NCI-H226 (cell line): ENCODE data around the gene DTX1.

Experiments
- DNase-seq: peaks from one replicate; pipeline ENCODE4 v3.0.0-alpha.2; 2015

The DTX1 gene

DNA sequence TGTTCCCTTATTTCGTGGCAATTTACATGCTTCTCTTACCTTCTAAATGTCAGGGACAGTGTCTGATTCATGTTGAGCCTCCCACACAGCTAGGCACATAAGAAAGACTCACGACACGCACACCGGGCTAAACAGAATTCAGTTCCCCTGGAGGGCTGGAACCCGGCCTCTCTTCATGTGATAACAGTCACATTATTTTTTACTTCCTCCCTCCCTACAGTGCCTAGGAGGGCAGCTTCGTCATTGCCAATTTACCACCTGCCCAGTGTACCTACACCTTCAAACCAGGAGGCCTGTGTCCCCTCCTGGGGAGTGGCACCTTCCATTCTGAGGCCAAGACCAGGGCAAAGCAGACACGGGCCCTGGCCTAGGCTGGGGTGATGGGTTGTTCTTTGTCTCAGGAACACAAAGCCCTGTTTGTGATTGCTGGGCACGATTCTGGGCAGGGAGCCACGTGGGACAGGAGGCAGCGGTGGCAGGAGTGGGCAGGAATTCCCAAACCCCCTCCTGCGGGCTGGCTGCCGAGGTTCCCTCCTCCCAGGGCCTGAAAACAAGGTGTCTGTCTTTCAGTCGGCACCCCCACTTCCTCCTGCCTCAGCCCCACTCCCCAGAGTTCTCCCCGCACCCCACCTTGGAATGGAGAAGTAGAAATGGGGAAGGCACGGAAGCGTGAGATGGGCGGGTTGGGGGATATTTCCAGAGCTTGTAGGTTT is 85.8 kb downstream of the DTX1 start:
- no peak for DNase-seq

DNA sequence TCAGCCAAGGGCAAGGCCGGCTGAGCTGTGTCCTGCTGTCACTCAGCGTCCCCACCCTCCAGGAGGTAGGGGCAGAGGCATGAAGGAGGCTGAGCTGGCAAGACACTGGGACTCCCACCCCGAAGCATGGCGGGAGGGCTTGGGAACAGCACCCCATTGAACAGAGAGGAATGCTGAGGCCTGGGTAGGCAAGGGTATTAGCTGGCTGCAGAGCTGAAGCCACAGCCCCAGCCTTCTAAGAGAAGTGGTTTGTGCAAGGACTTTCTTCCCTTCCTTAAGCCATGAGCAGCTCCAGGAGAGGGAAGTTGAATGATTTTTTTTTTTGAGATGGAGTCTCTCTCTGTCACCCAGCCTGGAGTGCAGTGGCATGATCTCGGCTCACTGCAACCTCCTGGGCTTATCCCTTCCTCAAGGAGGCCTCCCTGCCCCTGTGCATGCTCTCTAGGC is 86.4 kb downstream of the DTX1 start:
- no peak for DNase-seq

DNA sequence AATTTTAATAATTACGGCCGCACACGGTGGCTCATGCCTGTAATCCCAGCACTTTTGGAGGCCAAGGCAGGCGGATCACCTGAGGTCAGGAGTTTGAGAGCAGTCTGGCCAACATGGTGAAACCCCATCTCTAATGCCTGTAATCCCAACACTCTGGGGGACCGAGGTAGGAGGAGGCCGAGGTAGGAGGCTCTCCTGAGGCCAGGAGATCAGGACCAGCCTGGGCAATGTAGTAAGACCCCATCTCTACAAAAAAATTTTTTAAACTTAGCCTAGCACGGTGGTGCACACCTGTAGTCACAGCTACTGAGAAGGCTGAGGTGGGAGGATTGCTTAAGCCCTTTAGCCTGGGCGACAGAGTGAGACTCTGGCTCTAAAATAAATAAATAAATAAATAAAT is 87.4 kb downstream of the DTX1 start:
- DNase-seq: no peak

DNA sequence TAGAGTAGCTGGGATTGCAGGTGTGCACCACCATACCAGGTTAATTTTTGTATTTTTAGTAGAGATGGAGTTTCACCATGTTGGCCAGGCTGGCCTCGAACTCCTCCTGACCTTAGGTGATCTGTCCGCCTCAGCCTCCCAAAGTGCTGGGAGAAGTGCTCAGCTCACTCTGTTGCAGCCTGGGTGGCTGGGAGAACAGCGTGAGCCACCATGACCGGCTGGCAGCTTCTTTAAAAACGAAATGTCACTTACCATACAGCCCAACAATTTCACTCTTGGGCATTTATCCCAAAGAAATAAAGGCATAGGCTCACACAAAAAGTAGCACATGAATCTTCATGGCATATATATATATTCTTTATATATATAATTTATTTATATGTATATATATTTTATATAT is 88.3 kb downstream of the DTX1 start:
- DNase-seq: no peak

DNA sequence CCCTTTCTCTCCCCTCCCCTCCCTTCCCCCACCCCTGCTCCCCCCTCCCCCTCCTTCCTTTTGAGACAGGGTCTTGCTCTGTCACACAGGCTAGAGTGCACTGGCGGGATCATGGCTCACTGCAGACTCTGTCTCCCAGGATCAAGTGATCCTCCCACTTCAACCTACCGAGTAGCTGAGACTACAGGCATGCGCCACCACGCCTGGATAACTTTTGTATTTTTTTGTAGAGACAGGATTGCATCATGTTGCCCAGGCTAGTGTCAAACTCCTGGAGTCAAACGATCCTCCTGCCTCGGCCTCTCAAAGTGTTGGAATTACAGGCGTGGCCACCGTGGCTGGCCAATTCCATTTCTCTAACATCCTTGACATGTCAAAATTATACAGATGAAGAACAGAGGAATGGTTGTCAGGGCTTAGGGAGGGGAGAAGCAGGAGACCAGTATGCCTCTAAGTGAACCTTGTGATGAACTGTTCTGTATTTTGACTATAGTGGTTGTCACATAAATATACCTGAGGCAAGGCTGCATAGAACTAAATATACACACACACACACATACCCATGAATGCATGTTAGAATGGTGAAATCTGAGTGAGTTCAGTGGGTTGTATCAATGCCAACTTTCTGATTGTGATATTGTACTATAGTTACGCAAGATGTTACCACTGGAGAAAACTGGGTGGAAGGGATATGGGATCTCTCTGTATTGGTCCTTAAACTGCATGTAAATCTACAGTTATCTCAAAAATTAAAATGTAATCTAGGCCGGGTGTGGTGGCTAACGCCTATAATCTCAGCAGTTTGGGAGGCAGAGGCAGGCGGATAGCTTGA is 89.4 kb downstream of the DTX1 start:
- peak; percentile 23 for DNase-seq

DNA sequence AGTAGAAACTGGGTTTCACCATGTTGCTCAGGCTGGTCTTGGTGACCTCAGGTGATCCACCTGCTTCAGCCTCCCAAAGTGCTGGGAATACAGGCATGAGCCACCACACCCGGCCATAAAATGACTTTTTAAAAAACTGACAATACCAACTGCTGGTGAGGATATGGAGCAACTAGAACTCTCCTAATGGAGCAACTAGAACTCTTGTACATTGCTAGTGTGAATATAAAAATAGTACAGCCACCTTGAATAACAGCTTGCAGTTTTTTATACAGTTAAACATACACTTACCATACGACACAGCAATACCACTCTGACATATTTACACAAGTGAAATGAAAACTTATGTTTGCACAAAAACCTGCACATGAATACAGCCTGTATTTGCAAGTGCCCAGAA is 90.5 kb downstream of the DTX1 start:
- DNase-seq: no peak
